ENCODE data around the gene TMEM9.

TMEM9 gene

DNA sequence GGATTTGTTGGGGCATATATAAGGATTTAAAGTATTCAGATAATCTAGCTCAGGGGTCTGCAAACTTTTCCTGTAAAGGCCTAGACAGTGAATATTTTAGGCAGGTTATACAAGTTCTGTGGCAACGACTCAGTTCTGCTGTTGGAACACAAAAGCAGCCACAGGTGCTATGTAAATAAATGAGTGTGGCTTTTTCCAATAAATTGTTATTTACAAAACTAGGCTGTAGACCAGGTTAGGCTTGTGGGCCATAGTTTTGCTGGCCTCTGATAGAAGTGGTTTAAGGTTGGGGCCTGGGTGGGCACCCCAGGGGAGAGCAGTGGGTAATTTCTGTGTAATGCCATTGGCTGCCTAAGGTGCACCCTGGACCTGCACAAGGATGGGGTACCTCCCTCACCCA, 19.5 kb upstream of the TMEM9 start:
- H3K4me1 ChIP-seq (ENCODE audit: control insufficient read depth, insufficient read depth, low read length, poor library complexity, severe bottlenecking), result peaks cover 4% of the 10 kb centered on the region
- 83 to 92% methylated on average over 1 of the region's 1 CpG for WGBS, 2 experiments (ENCODE audit: insufficient coverage in 2 of 2)
- H3K27ac ChIP-seq (ENCODE audit: low read depth, low read length, severe bottlenecking), result no peak overlapping the region
- no peak overlapping the region for H3K4me3 ChIP-seq (ENCODE audit: extremely low read depth, insufficient read depth, low read length, poor library complexity, severe bottlenecking)
- peaks cover 3% of the 10 kb centered on the region for H3K9me3 ChIP-seq (ENCODE audit: control insufficient read depth, low read length)
- H3K36me3 ChIP-seq (ENCODE audit: control insufficient read depth, insufficient read depth, low read length), result no peaks in the 10 kb centered on the region

DNA sequence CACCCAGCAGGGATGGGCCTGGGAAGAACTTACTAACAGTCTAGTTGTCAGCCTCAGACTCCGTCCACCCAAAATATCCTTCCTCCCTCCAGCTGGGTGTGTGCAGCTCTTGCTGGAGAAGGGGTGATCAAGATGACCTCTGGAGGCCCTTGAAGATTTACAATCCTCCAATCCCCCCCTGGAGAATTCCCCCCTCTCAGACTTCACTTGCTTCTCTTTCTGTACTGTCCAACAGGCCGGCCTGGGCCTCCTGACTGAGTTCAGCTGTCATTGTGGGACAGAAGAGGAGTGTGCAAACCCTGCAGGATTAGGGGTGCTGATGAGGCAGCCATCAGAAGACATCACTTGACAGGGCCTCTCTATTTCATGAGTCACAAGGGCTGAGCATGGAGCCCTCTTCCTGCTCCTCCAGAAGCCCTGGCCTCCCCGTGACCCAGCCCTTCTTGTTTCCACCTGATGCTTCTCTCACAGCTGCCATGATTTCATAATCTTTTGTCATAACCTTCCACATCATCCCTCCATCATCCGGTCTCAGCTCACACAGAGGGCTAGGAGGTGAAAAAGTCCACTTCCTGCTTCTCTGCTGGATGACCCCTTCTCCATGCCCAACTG, 18.8 kb upstream of the TMEM9 start:
- Histone ChIP-seq H3K27ac (ENCODE audit: low read depth, low read length, severe bottlenecking) (no peak overlapping the region), H3K4me1 (ENCODE audit: control insufficient read depth, insufficient read depth, low read length, poor library complexity, severe bottlenecking) (peaks cover 4% of the 10 kb centered on the region), H3K9me3 (ENCODE audit: control insufficient read depth, low read length) (no peaks in the 10 kb centered on the region), H3K36me3 (ENCODE audit: control insufficient read depth, insufficient read depth, low read length) (no peaks in the 10 kb centered on the region), H3K4me3 (ENCODE audit: extremely low read depth, insufficient read depth, low read length, poor library complexity, severe bottlenecking) (no peak overlapping the region)
- WGBS, 2 experiments (ENCODE audit: insufficient coverage in 2 of 2), result 94 to 100% methylated on average over 1 to 3 of the region's 4 CpGs

GRCh38 chr1:201172326-201172725, 18.1 kb upstream of the TMEM9 start:
- Histone ChIP-seq H3K27ac (ENCODE audit: low read depth, low read length, severe bottlenecking) (no peak overlapping the region), H3K9me3 (ENCODE audit: control insufficient read depth, low read length) (no peaks in the 10 kb centered on the region), H3K4me3 (ENCODE audit: extremely low read depth, insufficient read depth, low read length, poor library complexity, severe bottlenecking) (no peak overlapping the region), H3K36me3 (ENCODE audit: control insufficient read depth, insufficient read depth, low read length) (no peaks in the 10 kb centered on the region), H3K4me1 (ENCODE audit: control insufficient read depth, insufficient read depth, low read length, poor library complexity, severe bottlenecking) (peaks cover 4% of the 10 kb centered on the region)
- WGBS, 2 experiments (ENCODE audit: insufficient coverage in 2 of 2), result 89 to 95% methylated on average over 2 to 4 of the region's 4 CpGs

- H3K27ac ChIP-seq (ENCODE audit: low read depth, low read length, severe bottlenecking), result peak overlapping the region; percentile 82
- no peaks in the 10 kb centered on the region for H3K4me1 ChIP-seq (ENCODE audit: control insufficient read depth, insufficient read depth, low read length, poor library complexity, severe bottlenecking)
- 14 to 24% methylated on average over 22 to 37 of the region's 48 CpGs for WGBS, 2 experiments (ENCODE audit: insufficient coverage in 2 of 2)
- H3K36me3 ChIP-seq (ENCODE audit: control insufficient read depth, insufficient read depth, low read length), result no peaks in the 10 kb centered on the region
- H3K4me3 ChIP-seq (ENCODE audit: extremely low read depth, insufficient read depth, low read length, poor library complexity, severe bottlenecking), result peak overlapping the region; percentile 52
- H3K9me3 ChIP-seq (ENCODE audit: control insufficient read depth, low read length), result no peaks in the 10 kb centered on the region
Observed at GRCh38 chr1:201171063-201172036, 17.1 kb upstream of the TMEM9 start.

GRCh38 chr1:201170533-201171062, 16.3 kb upstream of the TMEM9 start:
- H3K9me3 ChIP-seq (ENCODE audit: control insufficient read depth, low read length), result no peaks in the 10 kb centered on the region
- H3K4me1 ChIP-seq (ENCODE audit: control insufficient read depth, insufficient read depth, low read length, poor library complexity, severe bottlenecking), result no peaks in the 10 kb centered on the region
- no peaks in the 10 kb centered on the region for H3K36me3 ChIP-seq (ENCODE audit: control insufficient read depth, insufficient read depth, low read length)
- peak overlapping the region; percentile 84 for H3K27ac ChIP-seq (ENCODE audit: low read depth, low read length, severe bottlenecking)
- H3K4me3 ChIP-seq (ENCODE audit: extremely low read depth, insufficient read depth, low read length, poor library complexity, severe bottlenecking), result peak overlapping the region; percentile 52
- WGBS, 2 experiments (ENCODE audit: insufficient coverage in 2 of 2), result 9 to 13% methylated on average over 25 to 26 of the region's 26 CpGs

- H3K27ac ChIP-seq (ENCODE audit: low read depth, low read length, severe bottlenecking), result peak overlapping the region; percentile 84
- H3K4me1 ChIP-seq (ENCODE audit: control insufficient read depth, insufficient read depth, low read length, poor library complexity, severe bottlenecking), result no peaks in the 10 kb centered on the region
- 75 to 94% methylated on average over 2 of the region's 2 CpGs for WGBS, 2 experiments (ENCODE audit: insufficient coverage in 2 of 2)
- H3K4me3 ChIP-seq (ENCODE audit: extremely low read depth, insufficient read depth, low read length, poor library complexity, severe bottlenecking), result no peak overlapping the region
- no peaks in the 10 kb centered on the region for H3K9me3 ChIP-seq (ENCODE audit: control insufficient read depth, low read length)
- no peaks in the 10 kb centered on the region for H3K36me3 ChIP-seq (ENCODE audit: control insufficient read depth, insufficient read depth, low read length)
Observed at GRCh38 chr1:201169971-201170532, 15.8 kb upstream of the TMEM9 start.

GRCh38 chr1:201169203-201169602, 14.9 kb upstream of the TMEM9 start:
- WGBS, 2 experiments (ENCODE audit: insufficient coverage in 2 of 2), result 81 to 100% methylated on average over 3 of the region's 3 CpGs
- no peaks in the 10 kb centered on the region for H3K4me1 ChIP-seq (ENCODE audit: control insufficient read depth, insufficient read depth, low read length, poor library complexity, severe bottlenecking)
- H3K4me3 ChIP-seq (ENCODE audit: extremely low read depth, insufficient read depth, low read length, poor library complexity, severe bottlenecking), result no peak overlapping the region
- no peaks in the 10 kb centered on the region for H3K9me3 ChIP-seq (ENCODE audit: control insufficient read depth, low read length)
- H3K36me3 ChIP-seq (ENCODE audit: control insufficient read depth, insufficient read depth, low read length), result no peaks in the 10 kb centered on the region
- H3K27ac ChIP-seq (ENCODE audit: low read depth, low read length, severe bottlenecking), result no peak overlapping the region

GRCh38 chr1:201167041-201167991, 13.0 kb upstream of the TMEM9 start:
- no peaks in the 10 kb centered on the region for H3K4me1 ChIP-seq (ENCODE audit: control insufficient read depth, insufficient read depth, low read length, poor library complexity, severe bottlenecking)
- H3K4me3 ChIP-seq (ENCODE audit: extremely low read depth, insufficient read depth, low read length, poor library complexity, severe bottlenecking), result no peak overlapping the region
- no peaks in the 10 kb centered on the region for H3K9me3 ChIP-seq (ENCODE audit: control insufficient read depth, low read length)
- H3K27ac ChIP-seq (ENCODE audit: low read depth, low read length, severe bottlenecking), result no peak overlapping the region
- WGBS, 2 experiments (ENCODE audit: insufficient coverage in 2 of 2), result 91 to 92% methylated on average over 8 to 11 of the region's 13 CpGs
- H3K36me3 ChIP-seq (ENCODE audit: control insufficient read depth, insufficient read depth, low read length), result no peaks in the 10 kb centered on the region

DNA sequence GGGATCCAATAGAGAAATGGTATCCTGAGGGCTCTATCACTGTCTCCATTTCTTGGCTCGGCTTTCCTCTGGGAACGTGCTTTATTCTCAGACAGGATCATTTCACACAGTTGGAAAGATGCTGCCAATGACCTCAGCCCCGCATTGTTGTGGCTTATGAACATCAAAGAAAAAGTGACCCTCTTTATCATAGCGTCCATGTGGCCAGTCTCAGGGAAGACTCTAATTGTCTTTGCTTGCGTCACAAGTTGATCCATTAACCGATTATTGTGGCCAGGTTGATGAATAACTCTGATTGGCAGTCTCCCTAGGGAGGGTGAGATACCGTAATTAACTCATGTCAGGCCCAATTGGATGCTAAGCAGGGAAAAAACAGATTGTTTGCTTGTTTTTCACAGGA, 10.4 kb upstream of the TMEM9 start:
- no peak overlapping the region for H3K4me3 ChIP-seq (ENCODE audit: extremely low read depth, insufficient read depth, low read length, poor library complexity, severe bottlenecking)
- 83 to 89% methylated on average over 7 of the region's 7 CpGs for WGBS, 2 experiments (ENCODE audit: insufficient coverage in 2 of 2)
- no peaks in the 10 kb centered on the region for H3K36me3 ChIP-seq (ENCODE audit: control insufficient read depth, insufficient read depth, low read length)
- no peaks in the 10 kb centered on the region for H3K9me3 ChIP-seq (ENCODE audit: control insufficient read depth, low read length)
- no peak overlapping the region for H3K27ac ChIP-seq (ENCODE audit: low read depth, low read length, severe bottlenecking)
- no peaks in the 10 kb centered on the region for H3K4me1 ChIP-seq (ENCODE audit: control insufficient read depth, insufficient read depth, low read length, poor library complexity, severe bottlenecking)

GRCh38 chr1:201163707-201164106, 9.4 kb upstream of the TMEM9 start:
- WGBS, 2 experiments (ENCODE audit: insufficient coverage in 2 of 2), result 82 to 94% methylated on average over 2 of the region's 4 CpGs
- Histone ChIP-seq H3K4me3 (ENCODE audit: extremely low read depth, insufficient read depth, low read length, poor library complexity, severe bottlenecking) (no peak overlapping the region), H3K9me3 (ENCODE audit: control insufficient read depth, low read length) (no peaks in the 10 kb centered on the region), H3K27ac (ENCODE audit: low read depth, low read length, severe bottlenecking) (no peak overlapping the region), H3K4me1 (ENCODE audit: control insufficient read depth, insufficient read depth, low read length, poor library complexity, severe bottlenecking) (no peaks in the 10 kb centered on the region), H3K36me3 (ENCODE audit: control insufficient read depth, insufficient read depth, low read length) (no peaks in the 10 kb centered on the region)

All from mesodermal cell (in vitro differentiated cells).